GM19193 (cell line): ENCODE measurements around the gene IL17RA.

Experiments
- POLR2A ChIP-seq: IDR thresholded peaks from 4 replicates; pipeline ENCODE4 v1.6.1; 2011; ENCODE audit not compliant: insufficient read depth, insufficient read length; ENCODE audit errors: extremely low read depth

IL17RA gene

DNA sequence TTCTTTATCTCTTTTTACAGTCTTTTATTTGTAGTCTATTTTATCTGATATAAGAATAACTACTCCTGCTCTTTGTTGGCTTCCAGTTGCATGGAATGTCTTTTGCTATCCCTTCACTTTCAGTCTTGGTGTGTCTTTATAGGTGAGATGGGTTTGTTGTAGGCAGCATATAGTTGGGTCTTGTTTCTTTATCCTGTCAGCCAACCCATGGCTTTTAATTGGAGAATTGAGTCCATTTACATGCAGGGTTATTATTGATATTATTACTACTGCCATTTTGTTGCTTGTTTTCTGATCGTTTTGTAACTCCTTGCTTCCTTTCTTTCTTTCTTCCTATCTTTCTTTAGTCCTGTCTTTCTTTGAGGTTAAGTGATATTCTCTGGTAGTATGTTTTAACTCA lies 11.9 kb upstream of the IL17RA start:
- TF ChIP-seq POLR2A: no peak

DNA sequence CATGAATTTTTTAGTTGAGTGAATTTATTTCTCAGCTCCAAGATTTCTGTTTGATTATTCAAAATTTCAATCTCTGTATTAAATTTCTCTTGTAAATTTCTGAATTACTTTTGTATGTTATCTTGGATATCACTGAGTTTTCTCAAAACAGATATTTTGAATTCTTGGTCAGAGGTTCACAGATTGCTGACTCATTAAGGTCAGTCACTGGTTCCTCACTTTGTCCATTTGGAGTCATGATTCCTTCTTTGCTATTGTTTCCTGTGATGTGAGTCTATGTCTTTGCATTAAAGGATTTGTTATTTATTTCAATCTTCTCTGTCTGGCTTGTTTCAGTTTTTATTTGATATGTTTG lies 10.2 kb upstream of the IL17RA start:
- TF ChIP-seq POLR2A: no peak

DNA sequence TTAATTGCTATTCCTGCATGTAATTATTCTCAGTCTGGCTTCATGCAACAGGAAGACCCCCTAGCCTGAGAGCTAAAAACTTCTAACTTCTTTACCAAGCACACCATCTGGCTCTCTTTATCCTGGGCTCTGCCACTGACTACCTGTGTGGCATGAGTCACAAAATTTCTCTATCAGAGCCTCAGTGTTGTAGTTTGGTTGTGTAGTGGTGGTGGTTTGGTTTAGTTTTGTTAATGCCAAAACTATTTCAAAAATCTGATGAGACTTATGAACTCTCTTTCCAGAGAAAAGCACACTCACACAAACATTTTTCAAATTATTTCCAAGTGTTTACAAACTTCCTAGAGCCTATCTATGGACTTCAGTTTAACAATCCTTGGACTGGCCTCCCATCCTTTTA lies 7.5 kb upstream of the IL17RA start:
- no peak for TF ChIP-seq POLR2A

DNA sequence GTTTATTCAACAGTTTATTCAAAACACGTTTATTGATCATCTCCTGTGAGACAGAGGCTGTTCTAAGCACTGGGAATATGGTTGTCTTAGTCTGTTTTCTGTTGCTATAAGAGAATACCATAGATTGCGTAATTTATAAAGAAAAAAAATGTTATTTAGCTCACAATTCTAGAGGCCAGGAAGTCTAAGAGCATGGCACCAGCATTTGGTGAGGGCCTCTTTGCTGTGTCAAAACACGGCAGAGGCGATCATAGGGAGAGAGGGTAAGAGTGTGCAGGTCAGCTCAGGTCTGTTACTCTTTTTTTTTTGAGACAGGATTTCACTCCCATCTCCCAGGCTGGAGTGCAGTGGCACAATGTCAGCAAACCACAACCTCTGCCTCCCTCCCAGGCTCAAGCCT lies 5.2 kb upstream of the IL17RA start:
- no peak for TF ChIP-seq POLR2A

DNA sequence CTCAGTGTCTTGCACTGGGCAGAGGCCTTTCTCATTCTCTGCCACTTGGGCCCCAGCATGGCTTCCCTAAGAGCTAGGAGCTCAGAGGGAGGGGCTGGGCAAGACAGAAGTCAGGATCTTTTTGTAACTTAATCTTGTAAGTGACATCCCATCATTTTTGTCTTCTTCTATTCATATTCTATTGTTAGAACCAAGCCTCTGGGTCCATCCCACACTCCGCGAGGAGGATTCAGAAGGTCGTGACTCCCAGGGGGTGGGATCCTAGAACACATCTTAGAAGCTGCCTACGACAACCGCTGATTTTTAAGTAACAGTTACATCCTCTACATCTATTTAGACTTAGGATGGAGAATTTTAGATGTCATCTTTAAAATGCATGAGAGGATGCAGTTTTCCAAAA lies 1.5 kb upstream of the IL17RA start:
- TF ChIP-seq POLR2A: no peak

DNA sequence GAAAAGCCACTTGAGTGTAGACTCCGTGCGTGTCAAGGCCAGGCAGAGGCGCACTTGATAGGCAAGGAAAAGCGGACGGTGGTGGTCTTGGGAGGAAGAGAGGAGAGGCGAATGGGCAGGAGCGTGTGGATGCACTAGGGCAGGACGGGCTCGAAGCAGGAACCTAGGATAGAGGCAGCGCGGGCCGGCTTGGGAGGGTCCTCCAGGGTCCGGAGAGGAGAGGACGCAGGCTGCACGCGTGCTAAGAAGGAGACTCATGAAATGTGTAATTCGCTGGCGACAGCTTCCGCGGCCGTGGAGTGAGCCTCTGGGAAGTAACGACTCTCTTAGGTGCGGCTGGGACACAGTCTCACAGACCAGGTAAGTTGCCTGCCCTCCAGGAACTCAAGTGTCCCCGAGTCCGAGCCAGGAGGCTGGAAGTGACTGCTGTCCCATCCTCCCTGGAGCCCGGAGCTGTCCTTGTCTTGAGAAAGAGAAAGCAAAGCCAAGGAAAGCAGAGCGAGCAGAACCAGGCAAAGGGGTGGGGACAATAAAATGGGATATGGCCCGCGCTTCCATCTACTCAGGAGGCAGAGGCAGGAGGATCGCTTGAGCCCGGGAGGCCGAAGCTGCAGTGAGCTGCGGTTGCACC lies 874 bp upstream of the IL17RA start:
- TF ChIP-seq POLR2A: no peak

DNA sequence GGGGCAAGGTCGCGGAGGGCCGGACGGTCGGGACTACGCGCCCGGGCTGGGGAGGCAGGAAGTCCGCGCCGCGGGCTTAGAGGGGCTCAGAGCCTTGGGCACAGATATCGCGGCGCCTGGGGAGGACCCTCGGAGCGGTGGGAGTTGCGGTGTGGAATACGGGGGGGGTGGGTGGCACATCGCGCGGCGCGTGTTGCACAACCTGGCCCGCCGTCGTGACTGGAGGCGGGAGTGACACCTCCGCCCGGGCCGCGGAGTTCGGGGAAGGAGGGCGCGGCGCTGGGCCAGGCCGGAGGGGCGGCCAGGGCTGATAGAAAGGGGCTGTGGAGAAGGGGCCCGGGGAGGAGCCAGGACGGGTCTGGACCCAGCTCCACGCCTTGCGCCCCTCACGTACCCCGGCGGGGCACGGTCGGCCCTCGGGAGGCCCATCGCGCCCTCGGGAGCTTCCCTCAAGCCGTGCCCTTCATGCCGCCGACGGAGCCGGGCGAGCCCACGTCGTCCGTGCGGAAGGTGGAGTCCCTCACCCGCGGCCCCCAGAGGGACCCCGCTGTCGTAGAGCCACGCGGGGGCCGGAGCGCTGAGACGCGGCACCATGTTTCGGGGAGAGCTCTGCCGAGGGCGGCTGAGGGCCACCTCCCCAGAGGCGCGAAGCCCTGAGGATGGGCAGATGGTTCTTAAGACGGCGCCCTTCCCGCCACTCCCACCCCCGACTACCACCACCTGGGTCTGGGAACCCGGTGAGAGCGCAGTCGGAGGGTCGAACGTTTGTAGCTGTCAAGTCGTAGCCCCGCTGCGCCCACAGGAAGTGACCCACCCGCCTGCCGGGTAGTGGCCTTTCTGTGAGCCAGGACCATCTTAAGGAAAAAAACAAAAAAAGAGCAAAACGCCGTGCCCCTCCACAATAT lies 729 bp downstream of the IL17RA start:
- TF ChIP-seq POLR2A: no peak

DNA sequence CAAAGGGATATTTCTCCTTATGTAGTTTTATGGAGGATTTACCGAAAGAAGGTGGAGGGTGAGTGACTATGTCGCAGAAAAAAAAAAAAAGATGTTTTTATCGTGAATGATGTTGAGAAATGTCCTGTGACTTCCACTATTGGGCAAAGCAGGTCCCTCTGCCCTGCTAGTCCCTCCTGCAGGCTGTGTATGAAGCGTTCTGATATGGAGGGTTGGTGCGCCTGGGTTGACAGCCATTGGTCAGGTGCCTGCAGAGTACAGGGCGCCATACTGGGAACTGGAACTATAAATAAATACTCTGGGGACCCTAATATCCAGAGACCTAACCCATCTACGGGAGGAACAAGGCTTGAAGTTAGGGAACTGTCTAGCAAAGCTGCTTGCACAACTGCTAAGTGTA lies 1.5 kb downstream of the IL17RA start:
- no peak for TF ChIP-seq POLR2A

DNA sequence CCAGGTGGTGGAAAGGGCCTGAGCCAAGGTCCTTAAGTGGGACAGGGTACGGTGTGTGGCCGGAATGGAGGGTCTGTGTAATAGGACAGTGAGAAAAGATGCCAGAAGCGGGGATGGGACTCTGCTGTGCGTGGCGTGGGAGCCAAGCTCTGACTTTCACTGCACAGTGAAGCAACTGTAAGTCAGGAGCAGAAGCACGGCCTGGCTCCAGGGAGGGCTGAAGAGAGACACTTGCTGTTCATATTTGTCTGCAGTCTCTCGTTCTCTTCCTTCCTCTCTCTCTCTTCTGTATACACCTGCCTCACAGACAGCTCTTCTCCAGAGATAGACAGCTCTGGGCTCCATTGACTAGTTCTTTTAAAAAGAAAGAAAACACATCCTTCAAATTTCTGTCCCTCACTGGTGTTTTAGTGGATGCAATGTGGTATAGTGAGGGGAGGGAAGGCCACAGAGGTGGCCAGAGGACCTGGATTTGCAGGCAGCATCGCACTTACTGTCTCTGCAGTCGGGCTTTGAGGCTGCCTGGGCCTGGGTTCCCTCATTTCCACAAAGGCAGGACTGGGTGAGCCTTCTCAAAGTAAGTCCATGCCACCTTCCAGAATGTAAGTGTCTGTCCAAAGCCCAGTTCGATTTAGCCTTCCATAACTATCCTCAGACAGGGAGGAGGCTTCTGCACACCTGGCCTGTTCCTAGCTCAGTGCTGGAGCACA lies 2.1 kb downstream of the IL17RA start:
- TF ChIP-seq POLR2A: no peak

DNA sequence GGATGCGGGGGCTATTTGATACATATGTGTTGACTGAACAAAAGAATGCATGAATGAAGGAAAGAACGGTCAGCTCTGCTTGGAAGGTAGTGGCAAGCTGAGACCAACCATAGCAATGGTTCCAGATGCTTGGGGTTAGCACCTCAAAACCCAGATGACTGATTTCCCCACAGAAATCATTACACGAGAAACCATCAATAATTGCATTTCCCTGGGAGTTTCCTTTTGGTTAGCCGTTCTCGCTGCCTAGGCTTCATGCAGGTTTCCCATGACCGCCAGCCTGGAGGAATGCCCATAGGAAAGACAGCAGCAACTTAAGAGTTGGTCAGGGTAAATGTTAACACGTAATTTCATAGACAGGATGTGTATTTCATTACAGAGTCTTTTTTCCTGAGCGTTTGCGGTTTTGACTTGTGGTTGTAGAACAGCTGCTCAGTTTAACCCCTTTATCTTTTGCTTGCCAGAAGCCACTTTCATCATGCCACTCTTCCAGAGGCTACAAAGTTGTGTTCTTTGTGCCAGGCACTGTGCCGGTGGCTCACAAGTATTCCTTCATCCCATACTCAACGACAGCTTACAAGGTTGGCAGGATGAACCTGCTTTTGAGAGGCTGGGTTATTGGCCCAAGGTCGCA lies 2.8 kb downstream of the IL17RA start:
- TF ChIP-seq POLR2A: no peak

DNA sequence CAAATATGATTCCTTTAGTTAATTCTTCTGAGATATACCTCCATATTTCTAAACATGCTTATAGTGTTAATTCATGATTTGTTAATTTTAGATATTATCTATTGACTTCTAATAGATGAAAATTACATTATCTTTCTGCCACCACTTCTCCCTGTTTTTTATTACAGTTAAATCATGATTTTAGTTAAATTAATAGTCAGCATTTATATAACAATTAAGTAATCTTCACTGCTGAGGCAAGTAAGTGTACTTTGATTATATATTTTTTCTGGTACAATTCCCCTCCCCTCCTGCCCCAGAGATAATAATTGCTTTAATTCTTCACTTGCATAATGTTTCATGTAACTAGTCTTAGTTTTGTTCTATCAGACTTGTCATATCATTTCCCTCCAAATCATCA lies 5.8 kb downstream of the IL17RA start:
- no peak for TF ChIP-seq POLR2A

DNA sequence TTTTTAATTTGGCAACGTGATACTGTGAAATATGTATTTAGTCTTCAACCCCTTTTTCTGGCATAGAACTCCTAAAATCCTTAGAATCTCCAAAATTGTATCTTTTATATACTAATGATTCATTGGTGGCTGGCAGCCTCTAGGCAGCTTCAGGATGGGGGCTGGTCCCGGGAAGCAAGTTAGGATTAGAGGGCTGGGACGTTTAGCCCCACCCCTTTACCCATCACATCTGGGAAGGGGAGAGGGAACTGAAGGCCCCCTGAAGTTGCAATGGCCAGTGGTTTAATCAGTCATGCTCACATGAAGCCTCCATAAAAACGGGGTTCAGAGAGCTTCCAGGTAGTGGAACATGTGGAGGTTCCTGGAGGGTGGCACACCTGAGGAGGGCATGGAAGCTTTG lies 7.1 kb downstream of the IL17RA start:
- TF ChIP-seq POLR2A: no peak

DNA sequence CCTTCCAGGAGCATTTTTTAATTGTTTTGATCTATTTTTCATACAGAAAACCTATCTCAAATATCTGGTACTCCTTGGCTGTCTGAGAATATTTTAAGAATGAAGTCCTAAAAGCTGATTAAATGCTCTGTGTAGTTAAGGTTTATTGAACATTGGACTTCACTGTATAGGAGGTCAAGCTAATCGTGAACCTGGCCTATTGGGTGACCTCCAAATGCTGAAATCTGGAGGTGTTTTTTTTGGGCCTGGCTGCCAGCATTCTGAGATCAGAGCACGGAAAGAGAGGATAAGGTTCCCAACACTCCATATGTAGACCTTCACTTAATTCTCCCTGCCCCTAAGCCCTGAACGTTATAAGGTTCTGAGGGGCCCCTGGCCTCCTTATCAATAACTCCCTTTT lies 8.3 kb downstream of the IL17RA start:
- TF ChIP-seq POLR2A: no peak

DNA sequence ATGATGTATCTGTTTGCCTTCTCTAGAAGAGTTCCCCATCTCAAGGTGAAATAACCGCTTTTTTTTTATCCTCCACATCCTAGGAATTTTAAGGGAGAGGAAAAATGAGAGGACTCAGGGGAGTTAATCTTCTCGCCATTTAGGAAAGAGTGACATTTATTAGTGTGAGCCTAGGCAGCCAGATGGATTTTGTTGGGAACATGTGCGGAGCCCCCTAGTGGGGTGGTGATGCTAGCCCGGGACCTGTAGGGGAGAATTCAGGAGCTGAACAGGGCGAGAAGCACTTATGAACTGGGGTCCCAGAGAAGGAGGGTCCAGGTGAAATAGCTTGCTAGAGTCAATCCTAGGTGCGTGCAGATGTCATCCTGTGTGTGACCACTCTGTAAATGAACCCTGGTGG lies 10.7 kb downstream of the IL17RA start:
- TF ChIP-seq POLR2A: no peak

DNA sequence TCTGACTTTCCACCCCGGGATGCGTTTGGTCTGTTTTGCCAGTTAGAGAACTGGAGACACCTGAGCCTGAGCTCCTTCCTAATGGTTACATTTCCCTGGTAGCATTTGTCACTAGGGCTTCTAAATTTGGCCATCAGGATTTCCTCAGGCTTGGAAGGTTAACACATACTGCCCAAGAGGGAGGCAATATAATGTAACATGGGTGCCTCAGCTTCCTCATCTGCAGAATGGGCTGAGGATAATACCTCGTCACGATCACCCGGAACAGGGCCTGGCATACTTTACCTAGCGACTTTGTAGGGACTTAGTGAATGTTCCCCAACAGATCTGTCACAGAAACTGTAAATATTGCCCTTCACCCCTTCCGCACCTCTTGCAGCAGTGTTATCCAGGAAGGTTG lies 11.3 kb downstream of the IL17RA start:
- no peak for TF ChIP-seq POLR2A

DNA sequence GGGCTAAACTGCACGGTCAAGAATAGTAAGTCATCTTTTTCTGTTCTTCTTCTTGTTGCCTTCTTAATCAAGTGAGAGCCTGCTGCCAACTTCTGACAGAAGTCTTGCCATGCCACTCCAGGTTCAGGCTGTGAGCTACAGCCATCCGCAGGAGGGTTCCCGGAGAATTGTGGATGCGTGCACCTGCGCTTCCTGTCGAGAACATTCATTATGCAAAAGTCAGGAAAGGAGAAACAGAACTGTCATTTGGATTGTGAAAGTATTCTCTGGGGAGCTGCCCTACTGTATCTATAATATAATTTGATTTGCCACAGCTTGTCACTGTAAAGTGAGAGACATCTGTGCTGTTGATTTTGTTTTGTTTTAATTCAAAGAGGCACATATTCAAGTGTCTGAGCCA lies 12.3 kb downstream of the IL17RA start:
- no peak for TF ChIP-seq POLR2A

DNA sequence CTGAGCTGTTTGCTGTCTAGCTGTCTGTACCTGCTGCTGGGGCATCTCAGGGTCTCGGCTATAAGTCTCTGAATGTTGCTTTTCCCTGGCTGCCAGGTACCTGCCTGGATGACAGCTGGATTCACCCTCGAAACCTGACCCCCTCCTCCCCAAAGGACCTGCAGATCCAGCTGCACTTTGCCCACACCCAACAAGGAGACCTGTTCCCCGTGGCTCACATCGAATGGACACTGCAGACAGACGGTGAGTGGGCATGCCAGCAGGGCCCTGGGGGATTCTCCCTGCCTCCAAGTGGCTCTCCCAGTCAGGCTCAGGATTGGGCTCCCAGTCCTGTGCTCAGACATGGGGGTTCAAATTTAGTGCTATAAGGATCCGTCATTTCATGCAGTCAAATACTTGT lies 12.9 kb downstream of the IL17RA start:
- TF ChIP-seq POLR2A: no peak
